Common myeloid progenitor, CD34-positive (primary cell): ENCODE data around the gene LGR4.
"Not testable (repeated sequence)": the region's sequence is repeated elsewhere in the genome, so short reads cannot be mapped to it uniquely, and the experiment has no call there.

Source experiments
- CTCF ChIA-PET: fragments of 350-600 bp; sonication (Branson Sonifier 250); formaldehyde crosslinking; loops from one replicate; lab custom pipeline; 2021; ENCODE audit warnings: antibody characterized with exemption; lab: Charles Lee
- POLR2A ChIA-PET: fragments of 350-600 bp; sonication (Branson Sonifier 250); formaldehyde crosslinking; loops from one replicate; lab custom pipeline; 2021; ENCODE audit warnings: antibody characterized with exemption; lab: Charles Lee
- DNase-seq, 3 donors: peaks; one replicate each; pipeline versions ENCODE4 v3.0.0 to v3.0.0-alpha.2; 2013
- H3K27ac ChIP-seq, 2 experiments: 1 replicate in 1 of 2; 2 replicates in 1 of 2; pipeline ENCODE4 v1.7.0; 2013; ENCODE audit warnings: inconsistent platforms in 2 of 2, low read length in 2 of 2, mild to moderate bottlenecking in 2 of 2, low read depth in 1 of 2, moderate library complexity in 1 of 2; ENCODE audit not compliant: severe bottlenecking in 2 of 2, insufficient read depth in 1 of 2, poor library complexity in 1 of 2
- H3K27me3 ChIP-seq, 5 experiments: replicated peaks in 2 of 5; 1 replicate in 3 of 5; 2 replicates in 2 of 5; pipeline versions ENCODE4 v1.6.1 to v1.7.0; 2013; ENCODE audit warnings: low read length in 4 of 5, mild to moderate bottlenecking in 2 of 5, moderate library complexity in 2 of 5, inconsistent platforms in 1 of 5; ENCODE audit not compliant: insufficient read depth in 5 of 5, control insufficient read depth in 4 of 5
- H3K36me3 ChIP-seq, 4 experiments: 1 replicate in 2 of 4; 2 replicates in 2 of 4; pipeline versions ENCODE4 v1.6.1 to v1.7.0; 2013; ENCODE audit warnings: low read length in 3 of 4, control low read depth in 1 of 4, mild to moderate bottlenecking in 1 of 4; ENCODE audit not compliant: control insufficient read depth in 4 of 4, insufficient read depth in 4 of 4
- H3K4me1 ChIP-seq, 4 experiments: 1 replicate in 3 of 4; 2 replicates in 1 of 4; pipeline versions ENCODE4 v1.6.1 to v1.7.1; 2013; ENCODE audit warnings: low read length in 3 of 4, mild to moderate bottlenecking in 3 of 4, control low read depth in 1 of 4, inconsistent platforms in 1 of 4, moderate library complexity in 1 of 4; ENCODE audit not compliant: control insufficient read depth in 4 of 4, insufficient read depth in 4 of 4; ENCODE audit errors: control extremely low read depth in 1 of 4
- H3K4me3 ChIP-seq, 7 experiments: 1 replicate in 4 of 7; 2 replicates in 3 of 7; pipeline versions ENCODE4 v1.5.1 to v1.7.0; 2013; ENCODE audit warnings: mild to moderate bottlenecking in 7 of 7, low read length in 6 of 7, moderate library complexity in 6 of 7, inconsistent platforms in 2 of 7, low read depth in 2 of 7, control low read depth in 1 of 7; ENCODE audit not compliant: insufficient read depth in 4 of 7, control insufficient read depth in 1 of 7; ENCODE audit errors: extremely low read depth in 1 of 7
- H3K9me3 ChIP-seq, 5 experiments: 1 replicate in 4 of 5; 2 replicates in 1 of 5; pipeline versions ENCODE4 v1.6.1 to v1.7.1; 2013; ENCODE audit warnings: low read length in 4 of 5, mild to moderate bottlenecking in 2 of 5, inconsistent platforms in 1 of 5, low read depth in 1 of 5, moderate library complexity in 1 of 5; ENCODE audit not compliant: control insufficient read depth in 4 of 5, insufficient read depth in 2 of 5; ENCODE audit errors: control extremely low read depth in 1 of 5
- WGBS: methylation state at CpG from one replicate; pipeline ENCODE4 v1.1.5; 2013; ENCODE audit not compliant: insufficient coverage; 5-methylcytosine and 5-hydroxymethylcytosine counted together

The LGR4 gene

DNA sequence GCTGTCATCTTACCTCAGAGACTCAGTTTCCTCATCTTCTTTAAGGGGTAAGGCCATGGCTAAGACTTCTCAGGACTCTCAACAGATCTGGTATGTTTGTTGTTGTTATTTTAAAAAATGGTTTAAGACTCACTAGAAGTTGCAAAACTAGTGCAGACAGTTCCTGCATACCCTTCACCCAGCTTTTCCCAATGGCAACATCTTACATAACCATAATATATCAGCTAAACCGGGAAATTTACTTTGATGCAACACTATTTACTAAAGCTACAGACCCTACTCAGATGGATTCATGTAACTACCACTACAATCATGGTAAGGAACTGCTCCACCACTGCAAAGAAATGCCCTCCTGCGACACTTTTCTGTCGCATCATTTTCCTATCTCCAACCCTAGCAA lies 20.4 kb downstream of the LGR4 start:
- WGBS, result 100% methylated on average over 1 of the region's 3 CpGs
- Histone ChIP-seq H3K9me3 (no peaks in the 10 kb centered on the region), H3K27ac (no peak overlapping the region), H3K4me3 (no peak overlapping the region), H3K27me3 (no peaks in the 10 kb centered on the region), H3K4me1 (no peaks in the 10 kb centered on the region), H3K36me3 (no peaks in the 10 kb centered on the region)
- no peak for DNase-seq
- ChIA-PET POLR2A (no interaction called here), CTCF (no interaction called here)

DNA sequence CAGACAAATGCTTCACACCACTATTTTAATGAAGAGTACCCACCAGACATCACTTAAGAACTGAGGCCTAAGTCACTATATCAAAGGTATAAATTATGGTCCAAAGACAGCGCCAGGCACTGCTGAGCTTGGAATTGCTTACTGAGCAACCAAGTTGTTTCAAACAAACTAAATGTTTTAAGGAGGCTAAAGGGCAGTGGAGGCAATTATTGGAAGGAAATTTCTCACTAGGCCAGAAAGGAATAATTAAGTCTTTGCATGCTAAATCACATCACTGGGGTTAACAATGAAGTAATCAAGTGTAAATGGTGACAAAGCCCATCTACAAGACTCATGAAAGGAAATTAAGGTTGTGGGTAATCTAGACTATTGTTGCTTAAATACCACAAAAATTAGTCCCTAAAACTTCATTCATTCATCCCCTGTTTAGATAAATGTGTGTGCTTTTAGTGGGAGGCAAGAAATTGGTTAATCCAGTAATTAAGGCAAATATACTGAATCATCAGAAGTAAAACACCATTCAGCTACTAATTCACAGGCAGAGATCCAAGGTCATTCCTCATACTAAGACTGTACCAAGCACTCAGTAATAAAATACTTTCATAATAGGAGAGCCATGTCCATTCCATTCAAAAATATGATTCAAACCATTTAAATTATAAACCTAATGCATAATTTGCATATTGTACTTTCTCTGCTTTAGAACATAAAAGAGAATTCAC lies 21.2 kb downstream of the LGR4 start:
- Histone ChIP-seq H3K4me1 (no peaks in the 10 kb centered on the region), H3K4me3 (no peak overlapping the region), H3K36me3 (no peaks in the 10 kb centered on the region), H3K27me3 (no peaks in the 10 kb centered on the region), H3K9me3 (no peaks in the 10 kb centered on the region), H3K27ac (no peak overlapping the region)
- DNase-seq, result no peak
- WGBS, result 100% methylated on average over 1 of the region's 1 CpG
- POLR2A ChIA-PET, result no interaction called here
- CTCF ChIA-PET, result no interaction called here

DNA sequence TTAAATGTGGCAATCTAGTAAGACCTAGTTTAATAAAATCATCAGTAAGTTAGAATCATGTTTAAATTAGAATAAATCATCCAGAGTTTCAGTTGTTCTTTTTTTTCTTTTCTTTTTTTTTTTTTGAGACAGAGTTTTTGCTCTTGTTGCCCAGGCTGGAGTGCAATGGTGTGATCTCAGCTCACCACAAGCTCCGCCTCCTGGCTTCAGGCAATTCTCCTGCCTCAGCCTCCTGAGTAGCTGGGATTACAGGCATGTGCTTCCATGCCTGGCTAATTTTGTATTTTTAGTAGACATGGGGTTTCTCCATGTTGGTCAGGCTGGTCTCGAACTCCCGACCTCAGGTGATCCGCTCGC lies 24.4 kb downstream of the LGR4 start:
- POLR2A ChIA-PET, DNase-seq, H3K4me3 ChIP-seq, H3K9me3 ChIP-seq, H3K36me3 ChIP-seq, H3K27me3 ChIP-seq, CTCF ChIA-PET, H3K27ac ChIP-seq, H3K4me1 ChIP-seq: not testable (repeated sequence)
- 100% methylated on average over 1 of the region's 5 CpGs for WGBS

DNA sequence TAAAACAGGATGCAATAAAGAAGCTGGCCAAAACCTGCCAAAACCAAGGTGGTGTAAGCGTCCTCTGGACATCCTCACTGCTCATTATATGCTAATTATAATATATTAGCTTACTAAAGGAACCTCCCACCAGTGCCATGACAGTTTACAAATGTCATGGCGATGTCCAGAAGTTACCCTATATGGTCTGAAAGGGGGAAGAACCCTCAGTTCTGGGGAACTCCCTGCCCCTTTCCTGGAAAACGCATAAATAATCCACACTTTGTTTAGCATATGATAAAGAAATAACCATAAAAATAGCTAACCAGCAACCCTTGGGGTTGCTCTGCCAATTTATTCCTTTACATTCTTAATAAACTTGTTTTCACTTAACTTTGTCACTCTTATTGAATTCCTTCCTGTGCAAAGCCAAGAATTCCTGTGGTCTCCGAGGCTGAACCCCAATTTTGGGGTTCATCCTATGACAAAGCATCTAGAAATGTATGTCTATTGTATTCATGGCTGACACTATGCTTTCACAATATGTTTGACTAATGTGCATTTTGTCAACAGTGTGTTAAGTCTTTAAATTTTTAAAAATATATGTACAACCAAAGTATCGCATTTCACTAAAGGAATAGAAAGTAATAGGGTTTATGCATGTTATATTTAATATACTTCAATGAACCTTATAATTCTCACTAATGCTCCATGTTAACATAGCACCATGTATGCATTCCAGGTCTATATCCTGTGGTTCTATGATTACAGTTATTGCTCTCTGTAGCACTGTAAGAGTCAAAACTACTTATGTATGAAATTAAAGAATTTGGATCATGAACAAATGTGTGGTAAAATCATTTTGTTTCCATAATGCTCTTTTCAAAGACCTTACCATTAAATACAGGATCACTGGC lies 25.1 kb downstream of the LGR4 start:
- Histone ChIP-seq H3K4me3 (no peak overlapping the region), H3K9me3 (no peaks in the 10 kb centered on the region), H3K27ac (no peak overlapping the region), H3K27me3 (no peaks in the 10 kb centered on the region), H3K36me3 (no peaks in the 10 kb centered on the region), H3K4me1 (no peaks in the 10 kb centered on the region)
- DNase-seq, result no peak
- WGBS, result 100% methylated on average over 1 of the region's 5 CpGs
- CTCF ChIA-PET, result no interaction called here
- POLR2A ChIA-PET, result no interaction called here

DNA sequence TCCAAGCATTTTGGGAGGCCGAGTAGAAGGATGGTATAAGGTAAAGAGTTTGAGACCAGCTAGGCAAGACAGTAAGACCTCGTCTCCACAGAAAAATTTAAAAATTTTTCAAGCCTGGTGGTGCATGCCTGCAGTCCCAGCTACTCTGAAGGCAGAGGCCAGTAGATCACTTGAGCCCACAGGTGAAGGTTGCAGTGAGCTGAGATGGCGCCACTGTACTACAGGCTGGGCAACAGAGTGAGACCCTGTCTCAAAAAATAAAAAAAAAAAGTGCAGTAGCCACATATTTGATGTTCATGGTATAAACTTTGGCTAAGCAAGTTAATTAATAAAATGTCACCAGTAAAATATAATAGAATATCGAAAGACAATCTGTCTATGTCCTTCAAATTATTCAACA lies 27.0 kb downstream of the LGR4 start:
- DNase-seq, result no peak
- 96% methylated on average over 2 of the region's 4 CpGs for WGBS
- no peak overlapping the region for H3K27ac ChIP-seq
- no peaks in the 10 kb centered on the region for H3K4me1 ChIP-seq
- no peak overlapping the region for H3K4me3 ChIP-seq
- no peaks in the 10 kb centered on the region for H3K27me3 ChIP-seq
- POLR2A ChIA-PET, result no interaction called here
- CTCF ChIA-PET, result no interaction called here
- H3K36me3 ChIP-seq, result no peaks in the 10 kb centered on the region
- no peaks in the 10 kb centered on the region for H3K9me3 ChIP-seq

DNA sequence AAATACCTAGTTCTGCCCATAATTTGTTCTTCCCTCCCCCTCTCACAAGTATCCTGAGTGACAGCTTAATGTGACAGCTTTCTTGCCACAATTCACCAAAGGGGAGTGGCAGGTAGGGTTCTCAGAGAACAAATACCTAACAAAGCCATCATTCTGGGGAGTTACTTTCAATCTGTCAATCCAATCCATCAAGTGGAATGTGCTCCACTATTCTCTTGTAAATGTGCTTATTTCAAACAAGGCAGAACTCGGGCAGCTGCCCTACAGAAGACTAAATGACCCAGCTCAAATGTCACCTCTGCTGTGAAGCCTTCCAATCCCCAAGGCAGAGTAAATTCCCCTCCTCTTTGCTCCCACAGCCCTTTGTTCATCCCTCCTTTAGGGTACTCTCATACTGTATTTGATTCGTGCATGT lies 27.8 kb downstream of the LGR4 start:
- ChIA-PET POLR2A (no interaction called here), CTCF (no interaction called here)
- Histone ChIP-seq H3K36me3 (no peaks in the 10 kb centered on the region), H3K9me3 (no peaks in the 10 kb centered on the region), H3K4me1 (no peaks in the 10 kb centered on the region), H3K27ac (no peak overlapping the region), H3K4me3 (no peak overlapping the region), H3K27me3 (no peaks in the 10 kb centered on the region)
- DNase-seq, result no peak
- 100% methylated on average over 1 of the region's 2 CpGs for WGBS
